ENCODE data around the gene F2RL1. TPM values are rescaled to one million over a fixed set of nuclear protein-coding genes. Genes with fewer than 3 reads are reported as not detected.

F2RL1 gene
- total RNA-seq, 1 donor from 2014 or later, result 164 TPM

DNA sequence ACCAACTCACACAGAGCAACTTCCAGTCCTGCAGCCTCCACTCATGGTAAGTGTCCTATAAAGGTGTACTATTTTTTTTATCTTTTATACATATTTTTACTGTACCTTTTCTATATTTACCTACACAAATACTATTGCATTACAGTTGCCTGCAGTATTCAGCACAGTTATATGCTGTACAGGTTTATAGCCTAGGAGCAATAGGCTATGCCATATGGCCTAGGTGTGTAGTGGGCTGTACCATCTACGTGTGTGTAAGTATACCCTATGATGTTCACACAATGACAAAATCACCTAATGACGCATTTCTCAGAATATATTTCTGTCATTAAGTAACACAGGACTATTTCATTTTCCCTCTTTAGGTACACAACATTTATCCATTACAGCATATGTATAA is 47.7 kb downstream of the F2RL1 start:
- H3K4me1 ChIP-seq (ENCODE audit: insufficient read depth, low read length), result no peaks in the 10 kb centered on the region
- no peaks in the 10 kb centered on the region for H3K27me3 Mint-ChIP-seq (ENCODE audit: low read depth, unreplicated experiment)
- H3K9me3 Mint-ChIP-seq (ENCODE audit: unreplicated experiment), result no peaks in the 10 kb centered on the region
- H3K4me1 Mint-ChIP-seq (ENCODE audit: low read depth, unreplicated experiment), result no peaks in the 10 kb centered on the region
- no peaks in the 10 kb centered on the region for H3K9me3 ChIP-seq (ENCODE audit: insufficient read depth, low read depth, low read length)
- H3K4me3 ChIP-seq (ENCODE audit: insufficient read depth, low read depth, low read length), result no peak overlapping the region
- H3K36me3 Mint-ChIP-seq (ENCODE audit: low read depth, unreplicated experiment), result no peaks in the 10 kb centered on the region
- DNase-seq (ENCODE audit: low read depth) (no peak), FAIRE-seq (no peak)
- H4K20me1 ChIP-seq (ENCODE audit: insufficient read depth, low read length), result no peaks in the 10 kb centered on the region
- no peak overlapping the region for H3K4me3 Mint-ChIP-seq (ENCODE audit: unreplicated experiment)
- H3K4me2 ChIP-seq (ENCODE audit: low read length), result no peak overlapping the region
- no peaks in the 10 kb centered on the region for H3K79me2 ChIP-seq (ENCODE audit: insufficient read depth, low read length)
- no peak overlapping the region for H3K27ac ChIP-seq (ENCODE audit: low read depth, low read length)
- no peak overlapping the region for H2AFZ ChIP-seq (ENCODE audit: low read depth, low read length)
- no peak overlapping the region for H3K27ac Mint-ChIP-seq (ENCODE audit: unreplicated experiment)
- no peak for TF ChIP-seq EZH2 (IDR thresholded peaks at IDR 0.05; ENCODE audit: insufficient read depth, low read length)
- TF ChIP-seq, protein P1, sequence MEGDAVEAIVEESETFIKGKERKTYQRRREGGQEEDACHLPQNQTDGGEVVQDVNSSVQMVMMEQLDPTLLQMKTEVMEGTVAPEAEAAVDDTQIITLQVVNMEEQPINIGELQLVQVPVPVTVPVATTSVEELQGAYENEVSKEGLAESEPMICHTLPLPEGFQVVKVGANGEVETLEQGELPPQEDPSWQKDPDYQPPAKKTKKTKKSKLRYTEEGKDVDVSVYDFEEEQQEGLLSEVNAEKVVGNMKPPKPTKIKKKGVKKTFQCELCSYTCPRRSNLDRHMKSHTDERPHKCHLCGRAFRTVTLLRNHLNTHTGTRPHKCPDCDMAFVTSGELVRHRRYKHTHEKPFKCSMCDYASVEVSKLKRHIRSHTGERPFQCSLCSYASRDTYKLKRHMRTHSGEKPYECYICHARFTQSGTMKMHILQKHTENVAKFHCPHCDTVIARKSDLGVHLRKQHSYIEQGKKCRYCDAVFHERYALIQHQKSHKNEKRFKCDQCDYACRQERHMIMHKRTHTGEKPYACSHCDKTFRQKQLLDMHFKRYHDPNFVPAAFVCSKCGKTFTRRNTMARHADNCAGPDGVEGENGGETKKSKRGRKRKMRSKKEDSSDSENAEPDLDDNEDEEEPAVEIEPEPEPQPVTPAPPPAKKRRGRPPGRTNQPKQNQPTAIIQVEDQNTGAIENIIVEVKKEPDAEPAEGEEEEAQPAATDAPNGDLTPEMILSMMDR (IDR thresholded peaks at IDR 0.05; ENCODE audit: insufficient read depth, low read depth, low read length), result no peak
- H3K9ac ChIP-seq (ENCODE audit: low read length), result no peak overlapping the region
- H3K36me3 ChIP-seq (ENCODE audit: insufficient read depth, low read length), result no peaks in the 10 kb centered on the region
- no peaks in the 10 kb centered on the region for H3K27me3 ChIP-seq (ENCODE audit: insufficient read depth, low read length)

DNA sequence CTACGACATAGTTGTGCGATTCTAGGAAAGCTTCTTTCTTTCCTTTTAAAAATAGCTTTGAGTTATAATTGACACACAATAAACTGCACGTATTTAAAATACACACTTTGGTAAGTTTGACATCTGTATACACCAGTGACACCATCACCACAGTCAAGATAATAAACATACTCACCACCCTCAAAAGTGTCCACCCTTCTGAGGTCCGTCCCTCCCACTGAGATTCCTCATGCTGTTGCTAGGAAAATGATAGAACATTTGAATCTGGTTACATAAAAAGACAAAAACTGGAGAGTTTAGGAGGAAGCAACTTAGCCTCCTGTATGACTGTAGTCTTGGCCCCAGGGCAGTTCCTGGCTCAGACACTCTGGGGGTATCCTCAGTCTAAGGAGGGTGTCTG is 48.2 kb downstream of the F2RL1 start:
- Histone ChIP-seq H3K36me3 (ENCODE audit: insufficient read depth, low read length) (no peaks in the 10 kb centered on the region), H4K20me1 (ENCODE audit: insufficient read depth, low read length) (no peaks in the 10 kb centered on the region), H3K9ac (ENCODE audit: low read length) (no peak overlapping the region), H3K9me3 (ENCODE audit: insufficient read depth, low read depth, low read length) (no peaks in the 10 kb centered on the region), H3K4me1 (ENCODE audit: insufficient read depth, low read length) (no peaks in the 10 kb centered on the region), H3K4me3 (ENCODE audit: insufficient read depth, low read depth, low read length) (no peak overlapping the region), H2AFZ (ENCODE audit: low read depth, low read length) (peak overlapping the region; percentile 2), H3K27ac (ENCODE audit: low read depth, low read length) (no peak overlapping the region), H3K4me2 (ENCODE audit: low read length) (no peak overlapping the region), H3K79me2 (ENCODE audit: insufficient read depth, low read length) (no peaks in the 10 kb centered on the region), H3K27me3 (ENCODE audit: insufficient read depth, low read length) (no peaks in the 10 kb centered on the region)
- no peaks in the 10 kb centered on the region for H3K4me1 Mint-ChIP-seq (ENCODE audit: low read depth, unreplicated experiment)
- no peak overlapping the region for H3K27ac Mint-ChIP-seq (ENCODE audit: unreplicated experiment)
- H3K27me3 Mint-ChIP-seq (ENCODE audit: low read depth, unreplicated experiment), result no peaks in the 10 kb centered on the region
- DNase-seq (ENCODE audit: low read depth) (no peak), FAIRE-seq (no peak)
- no peaks in the 10 kb centered on the region for H3K9me3 Mint-ChIP-seq (ENCODE audit: unreplicated experiment)
- no peaks in the 10 kb centered on the region for H3K36me3 Mint-ChIP-seq (ENCODE audit: low read depth, unreplicated experiment)
- TF ChIP-seq, protein P1 (IDR thresholded peaks at IDR 0.05; ENCODE audit: insufficient read depth, low read depth, low read length), result no peak
- TF ChIP-seq EZH2 (IDR thresholded peaks at IDR 0.05; ENCODE audit: insufficient read depth, low read length), result no peak
- no peak overlapping the region for H3K4me3 Mint-ChIP-seq (ENCODE audit: unreplicated experiment)

DNA sequence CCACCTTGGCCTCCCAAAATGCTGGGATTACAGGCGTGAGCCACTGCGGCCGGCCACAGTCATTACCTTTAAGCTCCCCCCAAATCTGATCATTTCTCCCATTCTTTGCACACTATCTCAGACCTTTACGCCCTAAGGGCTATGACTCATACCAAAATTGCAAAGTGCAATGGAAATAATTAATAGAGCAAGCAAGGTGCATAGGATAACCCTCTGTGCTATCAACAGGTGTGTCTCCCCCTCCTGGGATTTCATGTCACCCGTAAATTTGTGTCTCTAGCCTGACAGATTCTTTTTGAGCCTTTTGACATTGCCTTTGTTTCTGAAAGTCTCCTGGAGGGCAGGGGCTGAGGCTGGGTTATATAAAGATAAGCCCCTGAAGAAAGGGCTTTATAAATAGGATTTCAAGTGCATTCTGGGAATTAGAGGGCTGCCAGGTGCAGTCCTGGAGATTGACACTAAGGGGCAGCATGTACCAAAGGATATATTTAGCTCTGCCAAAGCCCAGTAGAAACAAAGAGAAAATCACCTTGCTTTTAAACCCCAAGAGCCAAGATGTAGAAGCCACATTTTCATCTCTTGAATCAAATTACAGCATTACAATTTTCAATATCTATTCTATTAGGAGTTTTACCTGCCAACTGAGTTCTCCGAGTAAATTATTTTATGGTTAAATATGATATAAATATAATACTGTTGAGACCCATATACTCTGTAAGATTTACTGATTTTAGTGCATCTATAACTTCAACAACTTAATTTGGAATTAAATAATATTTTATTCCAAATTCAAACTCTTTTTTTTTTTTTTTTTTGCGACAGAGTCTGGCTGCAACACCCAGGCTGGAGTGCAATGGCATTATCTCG is 49.2 kb downstream of the F2RL1 start:
- FAIRE-seq (no peak), DNase-seq (ENCODE audit: low read depth) (peak; percentile 30)
- Mint-ChIP-seq H3K27ac (ENCODE audit: unreplicated experiment) (no peak overlapping the region), H3K4me3 (ENCODE audit: unreplicated experiment) (no peak overlapping the region), H3K9me3 (ENCODE audit: unreplicated experiment) (no peaks in the 10 kb centered on the region), H3K36me3 (ENCODE audit: low read depth, unreplicated experiment) (no peaks in the 10 kb centered on the region), H3K27me3 (ENCODE audit: low read depth, unreplicated experiment) (no peaks in the 10 kb centered on the region), H3K4me1 (ENCODE audit: low read depth, unreplicated experiment) (no peaks in the 10 kb centered on the region)
- Histone ChIP-seq H3K27ac (ENCODE audit: low read depth, low read length) (no peak overlapping the region), H4K20me1 (ENCODE audit: insufficient read depth, low read length) (no peaks in the 10 kb centered on the region), H3K27me3 (ENCODE audit: insufficient read depth, low read length) (no peaks in the 10 kb centered on the region), H3K9ac (ENCODE audit: low read length) (no peak overlapping the region), H3K4me3 (ENCODE audit: insufficient read depth, low read depth, low read length) (no peak overlapping the region), H3K79me2 (ENCODE audit: insufficient read depth, low read length) (no peaks in the 10 kb centered on the region), H3K36me3 (ENCODE audit: insufficient read depth, low read length) (no peaks in the 10 kb centered on the region), H2AFZ (ENCODE audit: low read depth, low read length) (no peak overlapping the region), H3K4me2 (ENCODE audit: low read length) (no peak overlapping the region), H3K4me1 (ENCODE audit: insufficient read depth, low read length) (no peaks in the 10 kb centered on the region), H3K9me3 (ENCODE audit: insufficient read depth, low read depth, low read length) (no peaks in the 10 kb centered on the region)
- TF ChIP-seq EZH2 (IDR thresholded peaks at IDR 0.05; ENCODE audit: insufficient read depth, low read length), result no peak
- TF ChIP-seq, protein P1 (IDR thresholded peaks at IDR 0.05; ENCODE audit: insufficient read depth, low read depth, low read length), result peak; percentile 90
